A549 treated with Mapracorat at 1 μM for 4 hours (cell line): ENCODE measurements around the gene ZNHIT3. TPM values are rescaled to one million over a fixed set of nuclear protein-coding genes. Genes with fewer than 3 reads are reported as not detected.

Experiments used
- total RNA-seq: library from RNA; stranded (reverse); fragments of 200-300 nt; extraction: Qiagen RNA extraction; gene quantifications from 5 replicates; pipeline ENCODE4 v1.2.3, GENCODE V29; 2022

The ZNHIT3 gene
- 78.6 to 91.5 TPM (median 84.4 TPM) in 5 replicates for total RNA-seq

GRCh38 chr17:36486204-36487194, at the start of gene ZNHIT3:
Gene ZNHIT3, plus strand, starts transcription at chr17:36486681. Its CDS starts 19 bp downstream, at chr17:36486700.

GRCh38 chr17:36534840-36535668, 48.6 kb downstream of the ZNHIT3 start, which contains the start of the genes MYO19 and PIGW:
Gene MYO19, minus strand, starts transcription at chr17:36534868. Its CDS starts 2,330 bp downstream, at chr17:36532538.
Gene PIGW, plus strand, starts transcription at chr17:36534987. Its CDS starts 2,115 bp downstream, at chr17:36537102.

GRCh38 chr17:36544307-36545076, 58.0 kb downstream of the ZNHIT3 start, which contains the start of gene GGNBP2:
Gene GGNBP2, plus strand, starts transcription at chr17:36544919. Its CDS starts 806 bp downstream, at chr17:36545725.

Other genes starting within 250 kb of the ZNHIT3 start
- gene TBC1D3I, start 222.1 kb upstream of the ZNHIT3 start, total RNA-seq: 0.23 to 0.35 TPM (median 0.27 TPM) in 3 of 5 replicates, not detected in the others
- 0.12 TPM in 1 of 5 replicates, not detected in the others for gene TBC1D3G, start 162.8 kb upstream of the ZNHIT3 start, total RNA-seq
- not detected in 5 replicates for gene TBC1D3H, start 98.2 kb upstream of the ZNHIT3 start, total RNA-seq
- 52.5 to 64.3 TPM (median 58.7 TPM) in 5 replicates for gene MYO19, start 48.2 kb downstream of the ZNHIT3 start, total RNA-seq
- gene PIGW, start 48.3 kb downstream of the ZNHIT3 start, total RNA-seq: 23.0 to 26.2 TPM (median 23.2 TPM) in 5 replicates
- gene GGNBP2, start 58.2 kb downstream of the ZNHIT3 start, total RNA-seq: 59.6 to 69.1 TPM (median 66.3 TPM) in 5 replicates
- gene DHRS11, start 105.2 kb downstream of the ZNHIT3 start, total RNA-seq: 5.5 to 10.2 TPM (median 8.6 TPM) in 5 replicates
- 9.7 to 16.5 TPM (median 15.2 TPM) in 5 replicates for gene MRM1, start 114.9 kb downstream of the ZNHIT3 start, total RNA-seq